Limb (tissue), 2 donors: ENCODE data around the gene TCF7L1.
"Not testable (repeated sequence)": the region's sequence is repeated elsewhere in the genome, so short reads cannot be mapped to it uniquely, and the experiment has no call there.

ENCODE experiments used
- DNase-seq, 2 donors: peaks; one replicate each; pipeline ENCODE4 v3.0.0-alpha.2; 2016; ENCODE audit errors: extremely low spot score in 2 of 2

The TCF7L1 gene

DNA sequence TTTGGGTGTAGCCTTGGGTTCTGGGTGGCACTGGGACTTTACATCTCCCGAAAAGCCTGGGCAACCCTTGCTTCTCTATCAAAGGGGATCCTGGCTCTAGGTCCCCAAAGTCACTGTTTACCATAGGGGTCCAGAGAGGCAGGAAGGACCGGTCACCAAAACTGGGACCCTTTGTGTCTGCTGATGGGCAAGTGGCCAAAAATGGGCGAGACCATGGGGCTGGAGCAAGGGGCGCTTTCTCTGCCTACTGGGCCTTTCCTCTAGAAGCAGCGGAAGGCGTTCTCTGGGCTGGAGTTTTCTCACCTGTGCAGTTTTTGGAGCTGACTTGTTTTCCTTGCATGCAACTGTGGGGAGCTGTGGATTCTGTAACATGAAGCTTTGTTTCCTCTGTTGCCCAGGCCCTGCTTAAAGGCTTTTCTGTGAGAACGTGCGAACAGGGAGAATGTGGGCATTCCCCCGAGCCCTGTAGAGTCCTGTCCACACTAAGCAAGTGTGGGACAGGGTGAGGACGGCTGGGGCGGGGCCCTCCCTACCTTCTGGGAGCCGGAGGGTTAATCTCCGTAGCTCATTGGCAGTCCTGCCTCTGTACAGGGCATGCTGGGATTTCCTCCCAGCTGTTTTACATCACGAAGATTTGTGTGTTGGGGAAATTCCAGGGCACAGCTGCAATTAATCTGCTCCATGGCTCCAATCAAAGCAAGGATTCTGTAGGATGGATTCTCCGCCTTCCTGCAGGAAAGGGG is 144.4 kb downstream of the TCF7L1 start:
- peak; percentile 81 to 95 for DNase-seq

- DNase-seq, result no peak
Measured at GRCh38 chr2:85278361-85278760, 145.2 kb downstream of the TCF7L1 start.

- DNase-seq, result no peak
Measured at GRCh38 chr2:85281553-85281952, 148.4 kb downstream of the TCF7L1 start.

- DNase-seq, result no peak
Measured at GRCh38 chr2:85282914-85283313, 149.7 kb downstream of the TCF7L1 start.

- no peak for DNase-seq
Measured at GRCh38 chr2:85283641-85284040, 150.4 kb downstream of the TCF7L1 start.

DNA sequence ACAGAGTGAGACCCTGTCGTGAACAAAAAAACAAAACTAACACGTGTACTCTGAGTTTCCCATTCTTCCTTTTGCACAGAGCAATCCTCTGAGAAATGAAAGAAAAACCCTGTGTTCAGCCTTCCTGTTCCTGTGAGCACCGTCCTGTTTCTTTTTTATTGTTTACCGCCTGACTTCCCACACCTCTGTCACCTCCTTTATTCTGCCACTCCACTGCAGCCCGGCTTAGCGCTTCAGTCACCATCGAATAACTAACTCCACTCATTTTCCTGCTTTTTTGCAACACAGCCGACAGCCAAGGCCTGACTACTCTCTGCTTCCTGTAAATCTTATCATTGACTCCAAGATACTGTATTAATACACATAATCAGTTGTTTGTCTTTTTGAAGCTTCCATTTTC is 153.7 kb downstream of the TCF7L1 start:
- DNase-seq, result no peak

DNA sequence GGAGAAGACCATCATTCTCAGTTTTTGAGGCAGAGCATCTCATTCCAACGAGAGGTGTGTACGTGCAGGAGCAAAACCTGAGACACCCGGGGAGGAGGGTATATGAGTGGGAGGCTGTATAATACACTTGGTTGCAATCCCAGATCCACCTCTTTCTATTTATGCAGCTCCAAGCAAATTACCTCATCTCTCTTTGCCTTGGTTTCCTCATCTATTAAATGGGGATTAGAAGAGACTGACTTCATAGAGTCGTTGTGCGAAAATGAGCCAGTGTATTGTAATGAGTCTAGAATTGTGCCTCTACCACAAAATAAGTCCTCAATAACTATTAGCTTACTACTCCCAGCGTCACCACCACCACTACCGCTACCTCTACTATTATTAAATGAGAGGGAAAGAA is 154.5 kb downstream of the TCF7L1 start:
- DNase-seq, result no peak

DNA sequence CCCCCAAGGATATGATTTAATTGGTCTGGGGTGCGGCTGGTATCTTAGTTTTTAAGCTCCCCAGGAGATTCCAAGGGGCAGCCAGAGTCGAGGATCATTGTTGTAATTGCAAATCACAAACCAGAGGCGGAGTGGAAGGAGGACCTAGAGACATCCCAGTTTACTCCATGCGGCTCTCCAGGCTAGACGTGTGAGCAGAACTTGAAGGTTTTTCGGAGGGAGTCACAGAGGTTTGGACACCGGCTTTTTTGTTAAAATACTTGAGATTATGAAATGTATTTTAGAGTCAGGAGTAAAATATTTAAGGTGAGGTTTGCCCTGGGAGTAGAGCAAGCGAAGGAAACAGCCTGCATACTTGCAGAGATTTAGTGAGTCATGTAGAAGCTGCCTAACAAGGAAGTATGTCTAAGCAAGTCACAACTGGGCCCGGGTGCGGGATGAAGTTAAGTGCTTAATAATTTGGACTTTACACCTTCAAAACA is 155.1 kb downstream of the TCF7L1 start:
- DNase-seq, result no peak

DNA sequence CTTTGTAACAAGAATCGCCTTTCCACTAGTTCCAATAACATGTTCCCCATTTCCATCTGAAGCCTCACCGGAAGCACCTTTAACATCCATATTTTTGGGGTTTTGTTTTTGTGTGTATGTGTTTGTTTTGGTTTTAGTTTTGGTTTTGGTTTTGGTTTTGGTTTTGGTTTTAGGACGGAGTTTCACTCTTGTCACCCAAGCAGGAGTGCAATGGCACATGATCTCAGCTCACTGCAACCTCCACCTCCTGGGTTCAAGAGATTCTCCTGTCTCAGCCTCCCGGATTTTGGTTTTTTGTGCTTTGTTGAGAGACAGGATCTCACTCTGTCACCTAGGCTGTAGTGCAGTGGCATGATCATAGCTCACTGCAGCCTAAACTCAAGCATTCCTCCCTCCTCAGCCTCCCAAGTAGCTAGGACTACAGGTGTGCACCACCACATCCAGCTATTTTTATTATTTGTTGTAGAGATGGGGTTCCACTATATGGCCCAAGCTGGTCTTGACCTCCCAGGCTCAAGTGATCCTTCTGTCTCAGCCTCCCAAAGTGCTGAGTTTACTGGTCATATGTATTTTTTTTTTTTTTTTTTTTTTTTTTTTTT is 158.3 kb downstream of the TCF7L1 start:
- no peak for DNase-seq

- no peak for DNase-seq
Measured at GRCh38 chr2:85302121-85302520, 168.9 kb downstream of the TCF7L1 start.

GRCh38 chr2:85303780-85304531 is 170.8 kb downstream of the TCF7L1 start:
- no peak for DNase-seq

GRCh38 chr2:85307527-85307897 is 174.3 kb downstream of the TCF7L1 start:
- no peak for DNase-seq

GRCh38 chr2:85308201-85308600 is 175.0 kb downstream of the TCF7L1 start:
- DNase-seq, result no peak

GRCh38 chr2:85308896-85309555 is 175.8 kb downstream of the TCF7L1 start:
- peak in 1 of 2 donors; percentile 68 for DNase-seq

GRCh38 chr2:85309699-85310321 is 176.6 kb downstream of the TCF7L1 start:
- no peak for DNase-seq

DNA sequence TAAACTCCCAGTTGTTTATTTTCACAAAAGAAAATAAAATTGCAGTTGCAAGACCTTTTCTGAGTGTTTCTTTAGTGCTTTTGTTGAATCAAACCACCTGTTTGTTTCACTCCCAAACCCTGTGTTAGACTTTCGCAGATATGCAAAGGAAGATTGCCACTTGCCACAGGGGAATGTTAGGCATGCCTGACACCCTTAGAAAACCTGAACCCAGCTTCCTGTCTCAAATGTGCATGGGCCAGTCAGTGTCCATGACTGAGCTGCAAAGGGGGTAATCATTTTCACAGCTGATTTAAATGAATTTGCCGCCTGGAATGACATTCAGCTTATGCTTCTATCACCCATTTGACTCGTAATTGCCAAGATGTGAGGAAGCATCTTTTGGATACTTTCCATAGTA is 177.1 kb downstream of the TCF7L1 start:
- DNase-seq, result no peak

DNA sequence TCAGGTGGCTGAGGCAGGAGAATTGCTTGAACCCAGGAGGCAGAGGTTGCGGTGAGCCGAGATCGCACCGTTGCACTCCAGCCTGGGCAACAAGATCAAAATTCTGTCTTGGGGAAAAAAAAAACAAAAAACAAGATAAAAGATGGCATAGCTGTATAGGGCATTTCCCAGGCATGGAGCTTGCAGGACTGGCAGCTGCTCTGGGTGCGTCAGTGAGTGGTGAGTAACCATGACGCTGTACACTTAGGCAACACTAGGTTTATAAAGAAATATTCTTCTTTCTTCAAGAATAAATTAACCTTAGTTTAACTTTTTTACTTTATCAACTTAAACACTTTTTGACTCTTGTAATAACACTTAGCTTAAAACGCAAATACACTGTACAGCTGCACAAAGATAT is 179.2 kb downstream of the TCF7L1 start:
- no peak for DNase-seq

DNA sequence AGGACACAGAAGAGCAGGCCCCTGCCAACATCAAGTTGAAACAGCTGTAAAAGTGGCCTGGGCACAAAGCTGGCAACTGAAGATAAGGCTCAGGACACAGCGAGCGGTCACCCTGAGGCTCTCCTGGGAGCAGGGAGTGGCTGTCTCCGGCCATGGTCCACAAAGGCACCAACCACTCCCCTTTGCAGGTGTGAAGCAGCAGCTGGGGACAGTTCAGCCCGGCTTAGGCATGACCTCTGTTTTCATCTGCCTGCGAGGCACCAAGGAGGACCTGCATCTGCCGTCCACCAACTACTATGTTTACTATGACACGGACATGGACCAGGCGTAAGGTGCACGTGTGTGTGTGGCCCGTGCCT is 181.7 kb downstream of the TCF7L1 start:
- DNase-seq, result no peak

DNA sequence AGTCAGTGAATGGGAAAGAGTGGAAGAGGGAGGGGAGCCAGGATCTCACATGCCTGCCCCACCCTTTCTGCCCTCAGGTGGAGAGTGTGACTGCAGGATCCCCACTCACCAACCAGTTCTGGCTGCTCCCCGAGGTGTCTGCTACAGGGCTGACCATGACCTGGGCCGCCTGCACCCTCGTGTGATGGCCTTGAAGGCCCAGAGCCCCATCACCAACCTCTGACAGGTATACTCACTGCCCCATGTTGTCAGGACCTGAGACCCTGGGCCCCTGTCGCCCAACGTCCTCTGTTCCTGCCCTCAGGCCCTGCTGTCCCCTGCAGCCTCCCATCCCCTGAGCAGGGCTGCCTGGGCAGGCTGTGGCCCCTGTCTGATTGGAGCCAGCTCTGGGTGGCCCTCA is 182.7 kb downstream of the TCF7L1 start:
- DNase-seq, result not testable (repeated sequence)

GRCh38 chr2:85318222-85319074 is 185.3 kb downstream of the TCF7L1 start:
- no peak for DNase-seq

- no peak for DNase-seq
Measured at GRCh38 chr2:85319796-85320195, 186.6 kb downstream of the TCF7L1 start.
